Measurements from ENCODE around the gene TLE3. TPM values are rescaled to one million over a fixed set of nuclear protein-coding genes. Genes with fewer than 3 reads are reported as not detected.

TLE3 gene
- polyA plus RNA-seq, 2 of the 4 experiments (the other 2 are of a cell fraction), result 4.6 to 5.3 TPM

- CTCF ChIA-PET, result interaction anchor here (1.0 to 2.6 kb wide), 5 partner anchors 9 to 325 kb away, joined by 3 to 7 read pairs (median 4); partner anchors contain the start of gene TLE3
These were observed 43.8 kb upstream of the TLE3 start for GRCh38 chr15:70141376-70142071.

More at GRCh38 chr15:70141376-70142071, 43.8 kb upstream of the TLE3 start:
- Histone ChIP-seq H3K9me3 (no peaks in the 10 kb centered on the region), H3K27ac (peak overlapping the region; percentile 26 to 63; a peak in 4 of 6 replicates), H3K4me3 (no peak overlapping the region), H3K4me2 (peak overlapping the region; percentile 50), H3K4me1 (peaks cover 30% of the 10 kb centered on the region)
- peak in 1 of 2 experiments; percentile 23; a peak in 3 of 6 replicates for ATAC-seq
- WGBS (ENCODE audit: missing lambda C conversion rate), result 94% methylated on average over 10 of the region's 10 CpGs
- FAIRE-seq, result no peak
- no peak for TF ChIP-seq KDM1A (IDR thresholded peaks at IDR 0.05; ENCODE audit: low read depth)
- no peak for TF ChIP-seq CTCF (IDR thresholded peaks at IDR 0.05)
- no peak for TF ChIP-seq RFX5 (IDR thresholded peaks at IDR 0.05)
- no peak for TF ChIP-seq FOSL2 (IDR thresholded peaks at IDR 0.05)
- no peak for TF ChIP-seq FOSL2 (CRISPR knock-in tag; IDR thresholded peaks at IDR 0.05)
- TF ChIP-seq E2F6 (IDR thresholded peaks at IDR 0.05; ENCODE audit: borderline replicate concordance, low read depth), result no peak
- TF ChIP-seq EP300 (IDR thresholded peaks at IDR 0.05), result no peak
- TF ChIP-seq ZFP36 (IDR thresholded peaks at IDR 0.05; ENCODE audit: borderline replicate concordance, partially characterized antibody), result no peak
- TF ChIP-seq REST (IDR thresholded peaks at IDR 0.05), result no peak
- TF ChIP-seq CEBPB (IDR thresholded peaks at IDR 0.05), result no peak
- no peak for TF ChIP-seq CHD4 (IDR thresholded peaks at IDR 0.05; ENCODE audit: borderline replicate concordance)
- no peak for TF ChIP-seq MAZ (IDR thresholded peaks at IDR 0.05; ENCODE audit: borderline replicate concordance, low read depth, low read length)
- no peak for TF ChIP-seq HMGXB4 (CRISPR knock-in tag; IDR thresholded peaks at IDR 0.05; ENCODE audit: borderline replicate concordance)
- TF ChIP-seq HEYL (CRISPR knock-in tag; IDR thresholded peaks at IDR 0.05), result no peak
- POLR2A ChIA-PET, result interaction anchor here (1.3 kb wide), 1 partner anchor 42 kb away, joined by 3 read pairs; no protein-coding TSS in a partner anchor
- DNase-seq (ENCODE audit: low read depth in 1 of 2, low spot score in 1 of 2), result no peak

Measured in A549 (cell line).